ENCODE results near the gene TXNRD2.
"Not testable (repeated sequence)": the region's sequence is repeated elsewhere in the genome, so short reads cannot be mapped to it uniquely, and the experiment has no call there.

Gene TXNRD2

DNA sequence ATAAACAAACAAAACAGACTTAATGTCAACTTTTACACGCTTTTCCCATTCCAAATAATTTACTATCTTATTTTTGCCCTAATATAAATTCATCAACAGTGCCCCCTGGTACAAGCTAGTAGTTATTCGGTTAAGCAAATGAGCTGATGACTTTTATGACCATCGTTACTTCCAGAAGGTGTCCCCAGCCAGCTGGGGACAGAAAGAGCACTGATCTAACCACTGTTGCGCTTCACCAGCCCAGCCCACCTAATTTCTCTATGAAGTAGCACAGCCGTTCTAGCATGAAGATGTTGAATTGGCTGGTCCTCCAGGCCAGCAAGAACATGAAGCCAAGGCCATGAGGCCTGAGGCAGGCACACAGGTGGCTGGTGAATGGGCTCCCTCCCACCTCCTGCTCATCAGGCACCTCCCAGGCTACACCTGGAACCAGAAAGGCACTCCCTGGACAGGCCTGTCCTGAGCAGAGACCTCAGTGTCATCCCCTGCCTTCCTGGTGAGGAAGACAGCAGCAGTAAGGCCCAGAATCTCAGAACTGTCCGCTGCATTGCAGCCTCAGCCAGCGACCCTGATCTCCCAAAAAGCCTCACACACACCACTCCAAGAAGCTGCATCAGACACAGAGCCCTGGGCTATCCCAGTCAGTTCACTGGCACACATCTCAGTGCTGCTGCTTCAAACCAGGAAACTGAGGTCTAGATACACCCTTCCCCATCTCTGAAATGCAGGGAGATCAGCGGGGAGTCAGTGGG is 99.8 kb downstream of the TXNRD2 start:
- DNase-seq, result no peak

DNA sequence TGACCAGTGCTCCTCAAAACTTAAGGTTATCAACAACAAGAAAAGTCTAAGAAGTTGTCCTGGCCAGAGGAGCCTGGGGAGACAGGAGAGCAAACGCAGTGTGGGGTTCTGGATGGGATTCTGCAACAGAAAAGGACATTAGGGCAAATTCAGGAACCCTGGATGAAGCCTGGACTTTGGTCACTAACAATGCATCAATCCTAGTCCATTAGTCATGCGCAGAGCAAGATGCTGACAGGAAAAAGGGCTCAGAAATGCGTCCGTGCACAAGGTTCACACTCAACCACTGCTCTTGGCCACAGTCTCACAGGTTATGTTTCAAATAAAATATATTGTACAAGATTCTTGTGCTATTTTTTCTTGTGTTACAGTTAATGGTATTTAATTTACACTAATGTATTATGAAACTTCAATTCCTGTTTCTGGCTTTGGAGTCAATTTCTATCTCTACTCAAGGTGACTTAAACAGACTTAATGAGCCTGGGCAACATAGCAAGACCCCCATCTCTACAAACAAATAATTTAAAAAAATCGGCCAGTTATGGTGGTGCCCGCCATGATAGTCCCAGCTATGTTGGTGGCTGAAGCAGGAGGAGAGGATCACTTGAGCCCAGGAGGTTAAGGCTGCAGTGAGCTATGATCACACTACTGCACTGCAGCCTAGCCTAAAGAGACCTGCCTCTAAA is 100.5 kb downstream of the TXNRD2 start:
- DNase-seq, result no peak

DNA sequence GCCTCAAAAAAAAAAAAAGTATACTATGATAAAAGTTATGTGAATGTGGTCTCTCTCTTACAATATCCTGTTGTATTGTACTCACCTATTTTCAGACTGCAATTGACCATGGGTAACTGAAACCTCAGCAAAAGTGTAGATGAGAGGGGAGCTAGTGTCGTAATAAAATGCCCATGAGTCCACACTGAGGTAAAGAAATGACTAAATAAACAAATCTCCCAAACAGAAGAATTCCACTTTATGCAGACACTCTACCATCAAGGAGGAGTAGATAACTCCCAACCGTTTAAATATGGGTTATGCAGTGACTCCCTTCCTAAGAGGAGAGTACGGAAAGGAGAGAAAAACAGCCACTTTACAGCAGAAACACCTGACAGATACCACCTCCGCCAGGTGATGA is 101.6 kb downstream of the TXNRD2 start:
- DNase-seq, result no peak

DNA sequence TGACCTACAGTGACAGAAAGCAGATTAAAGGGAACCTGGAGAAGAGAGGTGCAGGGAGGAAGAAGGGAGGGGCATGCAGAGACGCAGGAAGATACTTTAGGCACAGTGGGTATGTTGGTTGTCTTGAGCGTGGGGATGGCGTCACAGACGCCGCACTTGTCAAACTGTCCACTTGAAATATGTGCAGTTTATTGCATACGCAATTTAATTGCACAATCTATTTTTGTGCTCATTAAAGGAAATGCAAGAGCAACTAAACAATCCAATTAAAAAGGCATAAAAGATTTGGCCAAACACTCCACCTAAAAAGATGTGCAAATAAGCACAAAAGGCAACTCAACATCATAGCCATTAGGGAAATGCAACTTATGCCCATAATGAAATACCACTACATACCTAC is 103.7 kb downstream of the TXNRD2 start:
- DNase-seq, result no peak

DNA sequence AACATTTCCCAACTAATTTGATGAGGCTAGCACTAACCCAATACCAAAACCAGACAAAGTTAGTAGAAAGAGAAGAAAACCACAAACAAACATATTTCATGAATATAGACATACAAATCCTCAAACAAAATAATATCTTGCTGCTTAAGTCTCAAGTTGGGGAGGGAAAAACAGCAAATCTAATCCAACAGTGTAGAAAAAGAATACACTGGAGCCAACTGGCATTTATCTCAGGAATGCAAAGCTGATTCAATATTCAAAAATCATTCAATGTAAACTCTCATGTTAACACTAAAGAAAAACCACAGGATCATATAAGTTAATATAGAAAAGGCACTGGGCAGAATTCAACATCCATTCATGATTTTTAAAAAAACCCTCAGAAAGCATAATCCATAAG is 105.1 kb downstream of the TXNRD2 start:
- DNase-seq, result no peak

DNA sequence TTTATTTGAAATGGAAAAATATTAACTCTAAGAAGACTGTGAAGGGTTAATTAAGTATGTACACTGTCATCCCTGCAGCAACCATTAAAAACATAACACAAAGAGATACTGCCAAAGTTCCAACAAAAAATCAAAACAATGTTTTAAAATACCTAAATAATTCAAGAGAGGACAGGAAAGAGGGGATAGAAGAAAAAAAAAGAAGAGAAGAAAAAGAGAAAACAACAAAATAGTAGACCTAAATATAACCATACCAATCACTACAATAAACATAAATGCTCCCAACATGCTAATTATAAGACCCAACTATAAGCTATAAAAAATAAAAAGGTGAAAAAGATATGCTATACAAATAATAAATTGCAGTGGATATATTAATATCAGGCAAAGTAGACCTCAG is 107.0 kb downstream of the TXNRD2 start:
- no peak for DNase-seq

DNA sequence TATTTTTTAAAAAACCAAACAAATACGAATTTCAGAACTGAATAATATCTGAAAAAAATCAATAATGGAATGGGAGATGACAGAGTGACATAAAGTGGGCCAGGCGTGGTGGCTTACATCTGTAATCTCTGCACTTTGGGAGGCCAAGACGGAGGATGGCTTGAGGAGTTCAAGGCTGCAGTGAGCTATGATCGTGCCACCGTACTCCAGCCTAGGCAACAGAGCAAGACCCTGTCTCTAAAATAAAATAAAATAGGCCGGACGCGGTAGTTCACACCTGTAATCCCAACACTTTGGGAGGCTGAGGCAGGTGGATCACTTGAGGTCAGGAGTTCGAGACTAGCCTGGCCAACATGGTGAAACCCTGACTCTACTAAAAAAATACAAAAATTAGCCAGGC is 108.3 kb downstream of the TXNRD2 start:
- DNase-seq, result not testable (repeated sequence)

GRCh38 chr22:19832476-19833108 is 109.0 kb downstream of the TXNRD2 start:
- DNase-seq, result no peak

DNA sequence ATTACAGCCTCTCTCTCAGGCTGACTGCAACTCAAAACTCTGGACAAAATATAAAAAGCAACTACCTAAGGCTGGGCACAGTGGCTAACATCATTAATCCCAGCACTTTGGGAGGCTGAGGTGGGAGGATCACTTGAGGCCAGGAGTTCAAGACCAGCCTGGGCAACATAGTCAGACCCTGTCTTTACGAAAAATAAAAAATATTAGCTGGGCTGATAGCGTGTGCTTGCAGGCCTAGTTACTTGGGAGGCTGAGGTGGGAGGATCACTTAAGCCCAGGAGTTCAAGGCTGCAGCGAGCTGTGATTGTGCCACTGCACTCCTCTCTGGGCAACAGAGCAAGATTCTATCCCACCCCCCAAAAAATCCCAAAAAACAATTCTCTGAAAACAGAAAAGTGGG is 109.6 kb downstream of the TXNRD2 start:
- DNase-seq, result not testable (repeated sequence)

GRCh38 chr22:19831016-19831415 is 110.6 kb downstream of the TXNRD2 start:
- no peak for DNase-seq

DNA sequence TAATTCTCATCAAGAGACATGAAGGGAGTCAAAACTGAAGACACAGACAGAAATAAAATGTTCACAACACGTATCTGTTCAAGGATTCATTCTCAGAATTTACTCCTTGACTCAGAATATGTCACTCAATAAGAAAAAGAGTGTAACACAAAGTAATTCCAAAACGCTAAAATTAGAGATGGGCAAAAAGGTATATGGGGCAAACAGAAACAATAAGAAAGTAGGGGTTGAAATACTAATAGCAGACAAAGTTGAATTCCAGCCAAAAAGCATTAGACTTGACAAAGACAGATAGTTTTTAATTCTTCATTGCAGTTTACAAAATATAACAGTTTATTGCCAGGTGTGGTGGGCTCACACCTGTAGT is 113.6 kb downstream of the TXNRD2 start:
- DNase-seq, result no peak

- DNase-seq, result no peak
Observed at GRCh38 chr22:19827341-19828034, 114.1 kb downstream of the TXNRD2 start.

DNA sequence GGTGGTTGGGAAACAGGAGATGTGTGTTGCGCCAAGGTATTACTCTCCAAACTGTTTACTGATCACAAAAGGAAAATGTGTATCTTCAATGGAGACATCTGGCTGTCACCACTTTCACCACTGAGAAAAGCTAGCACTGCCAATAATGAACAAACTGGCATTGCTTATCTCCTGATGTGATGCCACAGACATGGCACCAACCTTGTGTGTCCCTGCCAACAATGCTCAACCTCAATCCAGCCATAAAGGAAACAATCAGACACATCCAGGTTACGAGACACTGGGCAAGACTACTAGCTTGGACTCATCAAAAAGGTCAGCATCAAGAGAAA is 115.0 kb downstream of the TXNRD2 start:
- no peak for DNase-seq

GRCh38 chr22:19825904-19826618 is 115.6 kb downstream of the TXNRD2 start:
- DNase-seq, result no peak

Measured in NCI-H2029 (cell line).